Neural cell (in vitro differentiated cells): Measurements from ENCODE around the gene PPY.

Source experiments
- EP300 ChIP-seq: fragments of 450-650 bp; conservative IDR thresholded peaks from 2 replicates; pipeline ENCODE4 v1.6.1; 2014; ENCODE audit warnings: antibody characterized with exemption, mild to moderate bottlenecking, moderate library complexity; ENCODE audit not compliant: poor library complexity, severe bottlenecking
- EZH2 ChIP-seq: fragments of 200-600, 300-800 bp; shearing (Covaris generic), sonication (generic); IDR thresholded peaks from 2 replicates; pipeline ENCODE4 v1.6.1; 2014; ENCODE audit warnings: antibody characterized with exemption, low read length, borderline replicate concordance, mild to moderate bottlenecking; ENCODE audit not compliant: insufficient read depth, poor library complexity, severe bottlenecking
- POLR2AphosphoS5 ChIP-seq: IDR thresholded peaks from 2 replicates; pipeline ENCODE4 v1.6.1; 2012
- SMC3 ChIP-seq: fragments of 450-650 bp; conservative IDR thresholded peaks from 2 replicates; pipeline ENCODE4 v1.6.1; 2014; ENCODE audit warnings: antibody characterized with exemption, mild to moderate bottlenecking, moderate library complexity; ENCODE audit not compliant: poor library complexity
- TAF1 ChIP-seq: IDR thresholded peaks from 2 replicates; pipeline ENCODE4 v1.6.1; 2012; ENCODE audit warnings: low read depth
- TF ChIP-seq, protein P1 (sequence below): fragments of 450-650 bp; IDR thresholded peaks from 2 replicates; pipeline ENCODE4 v1.5.1; 2014; ENCODE audit warnings: antibody characterized with exemption, mild to moderate bottlenecking, moderate library complexity; ENCODE audit not compliant: poor library complexity, severe bottlenecking
- TF ChIP-seq, protein P2 (sequence below): IDR thresholded peaks from 2 replicates; pipeline ENCODE4 v1.6.1; 2012; ENCODE audit warnings: borderline replicate concordance

DNA sequence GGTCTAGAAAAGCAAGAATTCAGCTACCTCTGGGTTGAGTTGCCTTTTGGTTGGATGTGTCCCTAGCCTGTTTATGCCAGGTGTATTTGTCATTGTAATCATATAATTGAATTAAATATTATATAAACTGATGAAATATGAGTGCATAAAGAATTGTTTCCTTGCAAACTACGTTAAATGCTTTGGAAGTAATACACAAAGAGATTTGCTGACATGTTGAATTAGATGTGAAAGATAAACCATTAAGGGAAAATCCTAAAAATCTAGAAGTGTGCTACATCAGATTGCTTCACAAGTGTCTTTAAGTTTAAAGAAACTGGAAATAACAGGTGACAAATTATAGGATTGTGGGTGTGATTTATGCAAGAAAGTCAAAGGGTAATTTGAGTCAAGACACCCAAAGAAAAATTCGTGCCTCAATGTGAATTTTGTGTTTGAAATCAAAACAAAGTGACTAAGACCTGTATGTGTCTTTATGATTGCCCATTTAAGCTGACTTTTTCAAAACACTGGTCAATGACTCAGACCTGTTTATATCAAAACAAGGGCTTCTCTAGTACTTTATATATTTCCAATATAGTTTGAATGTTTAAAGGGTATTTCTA, 16.6 kb upstream of the PPY start:
- no peak for TF ChIP-seq TAF1
- no peak for TF ChIP-seq POLR2AphosphoS5
- TF ChIP-seq, protein P1, sequence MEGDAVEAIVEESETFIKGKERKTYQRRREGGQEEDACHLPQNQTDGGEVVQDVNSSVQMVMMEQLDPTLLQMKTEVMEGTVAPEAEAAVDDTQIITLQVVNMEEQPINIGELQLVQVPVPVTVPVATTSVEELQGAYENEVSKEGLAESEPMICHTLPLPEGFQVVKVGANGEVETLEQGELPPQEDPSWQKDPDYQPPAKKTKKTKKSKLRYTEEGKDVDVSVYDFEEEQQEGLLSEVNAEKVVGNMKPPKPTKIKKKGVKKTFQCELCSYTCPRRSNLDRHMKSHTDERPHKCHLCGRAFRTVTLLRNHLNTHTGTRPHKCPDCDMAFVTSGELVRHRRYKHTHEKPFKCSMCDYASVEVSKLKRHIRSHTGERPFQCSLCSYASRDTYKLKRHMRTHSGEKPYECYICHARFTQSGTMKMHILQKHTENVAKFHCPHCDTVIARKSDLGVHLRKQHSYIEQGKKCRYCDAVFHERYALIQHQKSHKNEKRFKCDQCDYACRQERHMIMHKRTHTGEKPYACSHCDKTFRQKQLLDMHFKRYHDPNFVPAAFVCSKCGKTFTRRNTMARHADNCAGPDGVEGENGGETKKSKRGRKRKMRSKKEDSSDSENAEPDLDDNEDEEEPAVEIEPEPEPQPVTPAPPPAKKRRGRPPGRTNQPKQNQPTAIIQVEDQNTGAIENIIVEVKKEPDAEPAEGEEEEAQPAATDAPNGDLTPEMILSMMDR, result no peak
- TF ChIP-seq EP300, result no peak
- no peak for TF ChIP-seq EZH2
- TF ChIP-seq, protein P2, sequence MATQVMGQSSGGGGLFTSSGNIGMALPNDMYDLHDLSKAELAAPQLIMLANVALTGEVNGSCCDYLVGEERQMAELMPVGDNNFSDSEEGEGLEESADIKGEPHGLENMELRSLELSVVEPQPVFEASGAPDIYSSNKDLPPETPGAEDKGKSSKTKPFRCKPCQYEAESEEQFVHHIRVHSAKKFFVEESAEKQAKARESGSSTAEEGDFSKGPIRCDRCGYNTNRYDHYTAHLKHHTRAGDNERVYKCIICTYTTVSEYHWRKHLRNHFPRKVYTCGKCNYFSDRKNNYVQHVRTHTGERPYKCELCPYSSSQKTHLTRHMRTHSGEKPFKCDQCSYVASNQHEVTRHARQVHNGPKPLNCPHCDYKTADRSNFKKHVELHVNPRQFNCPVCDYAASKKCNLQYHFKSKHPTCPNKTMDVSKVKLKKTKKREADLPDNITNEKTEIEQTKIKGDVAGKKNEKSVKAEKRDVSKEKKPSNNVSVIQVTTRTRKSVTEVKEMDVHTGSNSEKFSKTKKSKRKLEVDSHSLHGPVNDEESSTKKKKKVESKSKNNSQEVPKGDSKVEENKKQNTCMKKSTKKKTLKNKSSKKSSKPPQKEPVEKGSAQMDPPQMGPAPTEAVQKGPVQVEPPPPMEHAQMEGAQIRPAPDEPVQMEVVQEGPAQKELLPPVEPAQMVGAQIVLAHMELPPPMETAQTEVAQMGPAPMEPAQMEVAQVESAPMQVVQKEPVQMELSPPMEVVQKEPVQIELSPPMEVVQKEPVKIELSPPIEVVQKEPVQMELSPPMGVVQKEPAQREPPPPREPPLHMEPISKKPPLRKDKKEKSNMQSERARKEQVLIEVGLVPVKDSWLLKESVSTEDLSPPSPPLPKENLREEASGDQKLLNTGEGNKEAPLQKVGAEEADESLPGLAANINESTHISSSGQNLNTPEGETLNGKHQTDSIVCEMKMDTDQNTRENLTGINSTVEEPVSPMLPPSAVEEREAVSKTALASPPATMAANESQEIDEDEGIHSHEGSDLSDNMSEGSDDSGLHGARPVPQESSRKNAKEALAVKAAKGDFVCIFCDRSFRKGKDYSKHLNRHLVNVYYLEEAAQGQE, result no peak
- no peak for TF ChIP-seq SMC3
